Hepatocyte (in vitro differentiated cells): ENCODE measurements around the gene NBAS. TPM values are rescaled to one million over a fixed set of nuclear protein-coding genes. Genes with fewer than 3 reads are reported as not detected.

ENCODE experiments used
- DNase-seq: peaks from one replicate; pipeline ENCODE4 v3.0.0-alpha.2; 2016; ENCODE audit warnings: low spot score
- H2AFZ ChIP-seq: fragments of 200-600 bp; sonication (generic); 2 replicates; pipeline ENCODE4 v1.6.0; 2016; ENCODE audit warnings: antibody characterized with exemption, mild to moderate bottlenecking
- H3K27ac ChIP-seq: fragments of 200-600 bp; sonication (generic); 2 replicates; pipeline ENCODE4 v1.5.1; 2016; ENCODE audit warnings: mild to moderate bottlenecking
- H3K27me3 ChIP-seq: fragments of 200-600 bp; sonication (generic); 2 replicates; pipeline ENCODE4 v1.6.1; 2016
- H3K36me3 ChIP-seq: fragments of 200-600 bp; sonication (generic); replicated peaks from 2 replicates; pipeline ENCODE4 v1.5.1; 2016; ENCODE audit warnings: low read depth; ENCODE audit not compliant: insufficient read depth
- H3K4me1 ChIP-seq: fragments of 200-600 bp; sonication (generic); 2 replicates; pipeline ENCODE4 v1.5.1; 2016; ENCODE audit warnings: mild to moderate bottlenecking, moderate library complexity; ENCODE audit not compliant: insufficient read depth
- H3K4me2 ChIP-seq: fragments of 200-600 bp; sonication (generic); 2 replicates; pipeline ENCODE4 v1.6.0; 2016
- H3K4me3 ChIP-seq: fragments of 200-600 bp; sonication (generic); 2 replicates; pipeline ENCODE4 v1.5.1; 2016; ENCODE audit warnings: mild to moderate bottlenecking
- H3K79me2 ChIP-seq: fragments of 200-600 bp; sonication (generic); 2 replicates; pipeline ENCODE4 v1.6.0; 2017; ENCODE audit warnings: mild to moderate bottlenecking
- H3K9me2 ChIP-seq: fragments of 200-600 bp; sonication (generic); replicated peaks from 2 replicates; pipeline ENCODE4 v1.6.0; 2017; ENCODE audit warnings: mild to moderate bottlenecking; ENCODE audit not compliant: insufficient read depth
- H3K9me3 ChIP-seq: fragments of 200-600 bp; sonication (generic); 2 replicates; pipeline ENCODE4 v1.5.1; 2016; ENCODE audit warnings: low read depth, mild to moderate bottlenecking
- H4K20me1 ChIP-seq: fragments of 200-600 bp; sonication (generic); 2 replicates; pipeline ENCODE4 v1.6.0; 2016; ENCODE audit warnings: mild to moderate bottlenecking; ENCODE audit not compliant: insufficient read depth, poor library complexity, severe bottlenecking
- CTCF ChIP-seq: fragments of 200-600 bp; sonication (generic); IDR thresholded peaks from 2 replicates; pipeline ENCODE4 v1.5.1; 2016; ENCODE audit warnings: antibody characterized with exemption, mild to moderate bottlenecking; ENCODE audit not compliant: poor library complexity
- EZH2 ChIP-seq: fragments of 200-600 bp; sonication (generic); IDR thresholded peaks from 2 replicates; pipeline ENCODE4 v1.6.1; 2016; ENCODE audit warnings: antibody characterized with exemption, mild to moderate bottlenecking, borderline replicate concordance
- EZH2phosphoT487 ChIP-seq: fragments of 200-600 bp; sonication (generic); IDR thresholded peaks from one replicate; pipeline ENCODE4 v1.6.1; 2018; ENCODE audit warnings: antibody characterized with exemption, mild to moderate bottlenecking, low read depth, moderate library complexity; ENCODE audit not compliant: unreplicated experiment, severe bottlenecking
- WGBS: methylation state at CpG from one replicate; pipeline ENCODE4 v1.1.6; 2016; ENCODE audit warnings: low lambda C conversion rate; ENCODE audit errors: missing lambda C conversion rate; 5-methylcytosine and 5-hydroxymethylcytosine counted together
- polyA plus RNA-seq: library from polyadenylated mRNA; unstranded; fragments of >200 nt; fragmentation: Nextera tagmentation; extraction: Ambion mirVana; gene quantifications from 2 replicates; pipeline ENCODE4 v1.2.1, GENCODE V29; 2016
- total RNA-seq: library from RNA; depleted of rRNA; stranded (reverse); fragments of >200 nt; gene quantifications from 2 replicates; pipeline ENCODE4 v1.2.3, GENCODE V29; 2014

Gene NBAS
- total and polyA plus RNA-seq, 2 experiments from 2014 or later, result 20.8 to 47.2 TPM

GRCh38 chr2:15601681-15602080 is 40.5 kb upstream of the NBAS start:
- Histone ChIP-seq H3K4me1 (no peaks in the 10 kb centered on the region), H3K4me2 (no peak overlapping the region), H3K9me3 (no peaks in the 10 kb centered on the region), H4K20me1 (no peaks in the 10 kb centered on the region), H3K9me2 (no peaks in the 10 kb centered on the region), H3K27ac (no peak overlapping the region), H3K36me3 (peaks cover 5% of the 10 kb centered on the region), H3K79me2 (no peaks in the 10 kb centered on the region), H3K4me3 (no peak overlapping the region), H3K27me3 (no peaks in the 10 kb centered on the region), H2AFZ (no peak overlapping the region)
- DNase-seq, result no peak
- no peak for TF ChIP-seq EZH2
- no peak for TF ChIP-seq EZH2phosphoT487
- no peak for TF ChIP-seq CTCF
- 94% methylated on average over 1 of the region's 1 CpG for WGBS

GRCh38 chr2:15599994-15600393 is 38.9 kb upstream of the NBAS start:
- H3K9me2 ChIP-seq, result no peaks in the 10 kb centered on the region
- TF ChIP-seq EZH2phosphoT487, result no peak
- TF ChIP-seq CTCF, result no peak
- TF ChIP-seq EZH2, result no peak
- H4K20me1 ChIP-seq, result peaks cover 3% of the 10 kb centered on the region
- H3K36me3 ChIP-seq, result peaks cover 9% of the 10 kb centered on the region
- no peaks in the 10 kb centered on the region for H3K4me1 ChIP-seq
- 100% methylated on average over 1 of the region's 1 CpG for WGBS
- H3K9me3 ChIP-seq, result no peaks in the 10 kb centered on the region
- H2AFZ ChIP-seq, result no peak overlapping the region
- H3K79me2 ChIP-seq, result peaks cover 12% of the 10 kb centered on the region
- H3K27me3 ChIP-seq, result no peaks in the 10 kb centered on the region
- H3K27ac ChIP-seq, result no peak overlapping the region
- H3K4me3 ChIP-seq, result no peak overlapping the region
- no peak overlapping the region for H3K4me2 ChIP-seq
- no peak for DNase-seq

GRCh38 chr2:15596968-15597367 is 35.8 kb upstream of the NBAS start:
- Histone ChIP-seq H3K9me2 (no peaks in the 10 kb centered on the region), H3K36me3 (peaks cover 4% of the 10 kb centered on the region), H3K9me3 (no peaks in the 10 kb centered on the region), H3K79me2 (peaks cover 42% of the 10 kb centered on the region), H3K27ac (no peak overlapping the region), H4K20me1 (peaks cover 16% of the 10 kb centered on the region), H3K4me3 (no peak overlapping the region), H2AFZ (no peak overlapping the region), H3K27me3 (no peaks in the 10 kb centered on the region), H3K4me2 (no peak overlapping the region), H3K4me1 (peaks cover 3% of the 10 kb centered on the region)
- no peak for TF ChIP-seq CTCF
- TF ChIP-seq EZH2phosphoT487, result no peak
- TF ChIP-seq EZH2, result no peak
- DNase-seq, result no peak
- 97% methylated on average over 4 of the region's 4 CpGs for WGBS

GRCh38 chr2:15596350-15596749 is 35.2 kb upstream of the NBAS start:
- Histone ChIP-seq H3K36me3 (peaks cover 4% of the 10 kb centered on the region), H3K9me2 (no peaks in the 10 kb centered on the region)

More at GRCh38 chr2:15596350-15596749, 35.2 kb upstream of the NBAS start:
- no peaks in the 10 kb centered on the region for H3K27me3 ChIP-seq
- no peak overlapping the region for H3K4me2 ChIP-seq
- no peak overlapping the region for H3K4me3 ChIP-seq
- peaks cover 16% of the 10 kb centered on the region for H4K20me1 ChIP-seq
- no peaks in the 10 kb centered on the region for H3K9me3 ChIP-seq
- 99% methylated on average over 2 of the region's 2 CpGs for WGBS
- H3K79me2 ChIP-seq, result peaks cover 42% of the 10 kb centered on the region
- peaks cover 3% of the 10 kb centered on the region for H3K4me1 ChIP-seq
- H2AFZ ChIP-seq, result no peak overlapping the region
- TF ChIP-seq EZH2phosphoT487, result no peak
- no peak for DNase-seq
- H3K27ac ChIP-seq, result no peak overlapping the region
